Activated T-helper 1 cell treated with Interleukin-2 at 50 U/mL for 16 hours (primary cell): ENCODE data around the gene YTHDC2.
"Not testable (repeated sequence)": the region's sequence is repeated elsewhere in the genome, so short reads cannot be mapped to it uniquely, and the experiment has no call there.

ENCODE experiments used
- DNase-seq: peaks from one replicate; pipeline ENCODE4 v3.0.0-alpha.2; 2020; ENCODE audit warnings: low read depth

YTHDC2 gene

DNA sequence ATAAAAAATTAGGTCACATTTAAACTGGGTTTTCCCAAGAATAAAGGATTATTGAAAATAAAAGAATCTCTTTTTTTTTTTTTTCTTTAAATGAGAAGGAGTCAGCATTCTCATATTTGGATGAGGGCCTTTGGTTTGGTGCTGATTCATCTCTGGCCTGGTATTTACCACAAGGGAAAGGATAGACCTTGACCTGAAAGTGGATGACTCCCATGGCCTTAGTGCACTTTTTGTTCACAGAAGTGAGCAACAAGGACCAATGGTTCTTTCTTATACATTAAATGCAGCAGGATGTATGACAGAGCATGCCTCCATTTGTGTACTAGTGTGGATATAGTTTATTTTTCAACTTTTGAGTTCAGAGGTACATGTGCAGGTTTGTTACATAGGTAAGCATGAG is 6.9 kb downstream of the YTHDC2 start:
- no peak for DNase-seq

DNA sequence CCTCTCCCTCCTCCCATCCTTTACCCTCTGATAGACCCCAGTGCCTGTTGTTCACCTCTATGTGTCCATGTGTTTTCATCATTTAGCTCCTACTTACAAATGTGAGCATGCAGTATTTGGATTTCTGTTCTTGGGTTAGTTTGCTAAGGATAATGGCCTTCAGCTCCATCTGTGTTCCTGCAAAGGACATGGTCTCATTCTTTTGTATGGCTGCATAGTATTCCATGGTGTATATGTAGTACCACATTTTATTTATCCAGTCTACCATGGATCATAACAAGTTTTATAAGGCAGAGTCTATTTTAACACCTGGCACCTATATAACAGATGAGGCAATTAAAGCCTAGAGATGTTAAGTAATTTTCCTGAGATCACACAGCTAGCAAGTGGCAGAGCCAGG is 7.4 kb downstream of the YTHDC2 start:
- DNase-seq: no peak

DNA sequence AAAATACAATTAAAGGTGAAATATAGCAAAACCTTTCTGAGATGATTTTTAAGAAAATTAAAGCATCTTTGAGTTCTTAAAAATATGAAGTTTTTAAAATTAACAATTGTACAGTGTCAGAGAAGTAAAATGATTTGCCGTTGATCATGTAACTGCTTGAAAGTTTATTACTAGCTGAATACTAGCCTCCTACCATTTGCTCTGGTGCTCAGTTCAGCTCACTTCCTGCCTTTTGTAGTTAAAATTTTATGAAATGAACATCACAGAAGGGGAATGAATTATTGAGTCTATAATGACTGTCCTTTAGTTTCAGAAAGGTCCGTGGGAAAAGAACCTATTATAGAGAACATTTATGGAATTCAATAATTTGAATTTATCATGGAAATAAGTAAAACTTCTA is 9.7 kb downstream of the YTHDC2 start:
- no peak for DNase-seq

DNA sequence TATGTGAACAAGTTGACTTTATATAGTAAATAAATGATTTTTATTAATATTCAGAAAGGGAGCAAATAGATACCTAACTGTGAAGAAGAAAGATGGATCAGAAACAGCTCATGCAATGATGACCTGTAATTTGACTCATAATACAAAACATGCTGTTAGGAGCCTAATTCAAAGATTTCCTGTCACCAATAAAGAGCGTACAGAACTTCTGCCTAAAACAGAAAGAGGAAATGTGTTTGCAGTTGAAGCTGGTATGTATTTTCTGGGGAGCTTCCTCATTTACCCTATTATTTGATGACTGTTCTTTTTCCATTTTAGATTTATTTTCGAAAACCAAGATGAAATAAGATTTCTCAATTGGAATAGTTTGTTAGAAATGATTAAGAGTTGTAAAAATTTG is 11.4 kb downstream of the YTHDC2 start:
- no peak for DNase-seq

DNA sequence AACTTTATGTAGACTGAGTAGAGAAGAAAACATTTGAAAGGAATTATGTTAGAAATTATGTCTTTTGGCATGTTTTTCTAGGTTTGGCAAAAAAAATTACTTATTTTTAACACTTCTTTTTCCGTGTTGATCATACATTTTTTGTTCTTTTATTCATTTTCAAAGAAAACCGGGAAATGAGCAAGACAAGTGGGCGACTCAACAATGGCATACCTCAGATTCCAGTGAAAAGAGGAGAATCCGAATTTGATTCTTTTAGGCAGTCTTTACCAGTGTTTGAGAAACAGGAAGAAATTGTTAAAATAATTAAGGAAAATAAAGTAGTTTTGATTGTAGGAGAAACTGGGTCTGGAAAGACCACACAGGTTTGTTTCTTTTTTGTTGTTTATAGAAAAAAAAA is 12.9 kb downstream of the YTHDC2 start:
- DNase-seq: no peak

DNA sequence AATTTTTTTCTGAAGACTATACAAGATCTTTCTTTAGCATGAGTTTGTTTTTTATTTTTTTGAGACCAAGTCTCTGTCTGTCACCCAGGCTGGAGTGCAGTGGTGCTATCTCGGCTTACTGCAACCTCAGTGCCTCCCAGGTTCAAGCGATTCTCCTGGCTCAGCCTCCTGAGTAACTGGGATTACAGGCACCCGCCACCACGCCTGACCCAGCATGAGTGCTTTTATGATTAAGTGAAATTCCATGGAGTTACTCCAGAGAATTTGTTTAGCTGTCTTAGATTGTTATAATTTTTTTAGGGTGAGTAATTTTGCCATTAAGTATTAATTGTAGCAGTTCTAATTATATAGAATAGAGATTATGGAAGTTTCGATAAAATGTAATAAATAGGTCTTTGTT is 14.3 kb downstream of the YTHDC2 start:
- no peak for DNase-seq

DNA sequence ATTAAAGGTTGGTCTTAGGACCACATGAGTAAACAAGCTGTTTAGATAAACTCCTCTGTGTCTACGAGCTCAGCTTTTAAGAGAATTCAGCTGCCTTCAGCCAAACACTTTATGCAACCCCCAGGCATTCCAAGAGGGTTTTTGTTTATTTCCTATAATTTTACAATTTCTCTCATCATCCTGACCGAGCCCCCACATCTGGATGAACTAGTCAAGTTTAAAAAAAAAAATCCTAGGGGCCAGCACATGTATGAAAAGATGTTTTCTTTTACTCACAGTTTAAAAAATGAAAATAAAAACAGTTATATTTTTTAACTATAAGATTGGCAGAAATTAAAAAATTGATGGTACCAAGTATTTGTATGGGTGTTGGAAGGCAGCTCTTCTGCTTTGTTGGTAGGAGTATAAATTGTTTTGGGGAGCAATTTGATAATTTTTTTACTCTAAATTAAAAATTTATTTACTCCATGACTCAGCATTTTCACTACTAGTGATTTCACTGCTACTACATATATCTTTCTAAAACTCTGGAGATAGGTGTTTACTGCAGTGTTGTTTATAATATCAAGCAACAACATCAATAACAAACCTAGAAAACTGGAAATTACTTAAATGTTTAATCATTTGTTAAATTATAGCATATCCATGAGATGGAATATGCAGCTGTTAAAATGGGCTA is 18.1 kb downstream of the YTHDC2 start:
- no peak for DNase-seq

DNA sequence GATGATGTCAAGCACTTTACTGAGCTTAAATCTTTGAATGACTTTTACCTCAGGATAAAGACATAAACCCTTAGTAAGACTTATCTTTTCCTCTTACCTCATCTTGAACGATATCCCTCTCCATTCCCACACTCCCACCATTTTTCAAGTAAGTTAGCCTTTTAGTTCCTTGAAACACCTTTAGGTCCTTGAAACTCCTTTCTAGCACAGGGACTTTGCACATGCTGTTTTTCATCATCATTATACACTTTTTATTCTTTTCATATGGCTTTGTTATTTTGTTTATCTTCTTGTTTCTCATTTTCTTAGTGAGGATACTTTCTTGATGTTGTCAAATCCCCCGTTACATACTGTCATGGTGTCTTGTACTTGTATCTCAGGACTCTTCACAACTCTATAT is 24.8 kb downstream of the YTHDC2 start:
- no peak for DNase-seq

DNA sequence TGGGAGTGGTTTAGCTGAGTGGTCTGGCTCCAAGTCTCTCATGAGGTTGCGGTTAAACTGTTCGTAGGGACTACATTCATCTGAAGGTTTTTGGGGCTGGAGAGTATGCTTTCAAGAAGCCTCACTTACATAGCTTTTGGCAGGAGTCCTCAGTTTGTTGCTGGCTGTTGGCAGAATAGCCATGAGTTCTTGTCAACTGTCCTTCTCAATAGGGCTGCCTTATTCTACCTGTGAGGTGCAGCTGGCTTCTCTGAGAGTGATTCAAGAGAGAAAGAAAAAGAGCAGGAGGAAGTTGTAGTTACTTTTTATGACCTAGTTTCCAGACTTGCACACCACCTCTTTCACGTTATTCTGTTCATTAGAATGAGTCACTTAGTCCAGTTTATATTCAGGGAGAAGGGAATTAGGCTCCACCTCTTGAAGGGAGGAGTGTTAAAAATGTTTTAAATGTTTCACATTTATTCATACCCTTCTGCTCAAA is 33.2 kb downstream of the YTHDC2 start:
- DNase-seq: no peak

DNA sequence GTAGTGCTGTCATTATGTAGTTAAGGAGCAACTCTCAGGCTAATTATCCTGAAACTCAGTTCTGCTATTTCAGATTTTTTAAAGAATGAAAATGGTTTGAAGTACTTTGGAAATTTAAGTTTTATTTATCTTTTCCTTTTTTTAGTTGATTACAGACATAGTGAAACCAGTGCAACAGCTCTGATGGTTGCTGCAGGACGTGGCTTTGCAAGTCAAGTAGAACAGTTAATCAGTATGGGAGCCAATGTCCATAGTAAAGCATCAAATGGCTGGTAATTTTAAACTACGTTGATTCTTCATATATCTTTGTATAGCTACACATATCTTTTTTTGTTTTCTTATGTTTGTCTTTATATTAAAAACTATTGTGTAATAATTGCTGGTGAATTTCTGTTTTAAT is 34.9 kb downstream of the YTHDC2 start:
- no peak for DNase-seq

DNA sequence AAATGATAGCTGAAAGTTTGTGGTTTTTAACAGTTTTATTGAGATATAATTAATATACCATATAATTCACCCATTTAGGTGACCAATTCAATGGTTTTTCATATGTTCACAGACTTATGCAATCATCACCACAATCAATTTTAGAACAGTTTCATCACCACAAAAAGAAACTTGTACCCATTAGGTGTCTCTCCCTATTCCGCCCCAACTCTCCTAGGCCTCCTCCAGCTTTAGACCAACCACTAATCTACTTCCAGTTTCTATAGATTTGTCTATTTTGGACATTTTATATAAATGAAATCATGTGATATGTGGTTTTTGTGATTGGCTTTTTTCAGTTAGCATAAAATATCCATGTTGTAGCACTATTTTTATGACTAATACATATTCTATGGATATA is 38.6 kb downstream of the YTHDC2 start:
- DNase-seq: no peak

DNA sequence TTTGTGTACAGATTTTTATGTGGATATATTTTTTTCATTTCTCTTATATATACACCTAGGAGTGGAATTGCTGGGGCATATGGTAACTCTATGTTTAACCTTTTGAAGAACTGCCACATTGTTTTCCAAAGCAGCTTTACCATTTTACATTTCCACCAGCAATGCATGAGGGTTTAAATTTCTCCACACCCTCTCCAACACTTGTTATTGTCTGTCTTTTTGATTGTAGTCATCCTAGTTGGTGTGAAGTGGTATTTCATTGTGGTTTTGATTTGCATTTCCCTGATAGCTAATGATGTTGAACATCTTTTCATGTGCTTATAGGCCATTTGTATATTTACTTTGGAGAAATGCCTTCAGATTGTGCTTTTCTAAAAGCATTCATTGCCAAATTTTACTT is 39.1 kb downstream of the YTHDC2 start:
- no peak for DNase-seq

DNA sequence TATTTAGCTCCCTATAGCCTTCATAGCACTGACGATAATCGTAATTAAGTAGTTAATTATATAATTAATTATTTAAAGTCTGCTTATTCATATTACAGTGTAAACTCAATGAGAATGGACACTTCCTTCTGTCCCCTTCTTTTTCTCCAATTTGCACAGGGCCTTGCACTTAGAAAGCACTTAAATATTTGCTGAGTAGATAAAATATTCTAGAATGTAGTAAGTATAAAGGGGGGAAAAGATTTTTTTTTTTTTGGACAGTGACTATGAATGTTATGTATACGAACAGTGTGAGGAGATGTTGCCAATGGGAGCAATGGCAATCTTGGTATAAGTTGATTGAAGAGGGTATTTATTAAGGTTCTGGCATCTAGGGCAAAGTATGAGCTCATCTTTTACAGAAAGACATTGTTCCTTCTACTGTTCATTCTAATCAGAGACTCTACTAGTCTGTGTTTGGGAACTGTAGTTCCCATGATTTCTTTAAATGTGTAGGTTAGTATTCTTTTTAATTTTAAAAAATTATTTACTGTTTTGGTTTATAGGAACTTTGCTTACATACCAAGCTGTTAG is 49.4 kb downstream of the YTHDC2 start:
- DNase-seq: no peak

DNA sequence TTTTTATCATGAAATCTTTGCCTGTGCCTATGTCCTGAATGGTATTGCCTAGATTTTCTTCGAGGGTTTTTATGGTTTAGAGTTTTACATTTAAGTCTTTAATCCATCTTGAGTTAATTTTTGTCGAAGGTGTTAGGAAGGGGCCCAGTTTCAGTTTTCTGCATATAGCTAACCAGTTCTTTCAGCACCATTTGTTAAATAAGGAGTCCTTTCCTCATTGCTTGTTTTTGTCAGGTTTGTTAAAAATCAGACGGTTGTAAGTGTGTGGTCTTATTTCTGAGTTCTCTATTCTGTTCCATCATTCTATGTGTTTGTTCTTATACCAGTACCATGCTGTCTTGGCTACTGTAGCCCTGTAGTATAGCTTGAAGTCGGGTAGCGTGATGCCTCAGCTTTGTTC is 55.9 kb downstream of the YTHDC2 start:
- DNase-seq: no peak

DNA sequence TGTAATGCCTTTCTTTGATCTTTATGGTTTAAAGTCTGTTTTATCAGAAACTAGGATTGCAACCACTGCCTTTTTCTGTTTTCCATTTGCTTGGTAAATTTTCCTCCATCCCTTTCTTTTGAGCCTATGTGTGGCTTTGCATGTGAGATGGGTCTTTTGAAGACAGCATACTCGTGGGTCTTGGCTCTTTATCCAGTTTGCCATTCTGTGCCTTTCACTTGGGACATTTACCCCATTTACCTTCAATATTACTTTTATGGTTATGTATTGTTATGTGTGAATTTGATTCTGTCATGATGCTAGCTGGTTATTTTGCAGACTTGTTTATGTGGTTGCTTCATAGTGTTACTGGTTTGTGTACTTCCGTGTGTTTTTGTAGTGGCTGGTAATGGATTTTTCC is 59.2 kb downstream of the YTHDC2 start:
- DNase-seq: no peak

DNA sequence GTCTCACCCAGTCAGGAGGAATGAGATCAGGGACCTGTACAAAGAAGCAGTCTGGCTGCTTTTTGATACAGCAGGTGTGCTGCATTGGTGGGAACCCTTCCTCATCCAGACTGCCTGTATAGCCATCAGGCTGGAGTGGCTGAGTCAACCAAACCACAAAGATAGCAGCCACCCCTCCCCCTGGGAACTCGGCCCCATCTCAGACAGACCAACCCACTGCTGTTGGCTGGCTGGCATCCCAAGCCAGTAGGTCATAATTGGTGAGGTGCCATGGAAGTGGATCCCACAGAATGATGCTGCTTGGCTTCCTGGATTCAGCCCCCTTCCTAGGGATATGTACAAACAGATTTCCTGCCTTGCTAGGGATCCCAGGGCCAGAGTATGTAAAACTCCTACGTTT is 60.9 kb downstream of the YTHDC2 start:
- DNase-seq: no peak

DNA sequence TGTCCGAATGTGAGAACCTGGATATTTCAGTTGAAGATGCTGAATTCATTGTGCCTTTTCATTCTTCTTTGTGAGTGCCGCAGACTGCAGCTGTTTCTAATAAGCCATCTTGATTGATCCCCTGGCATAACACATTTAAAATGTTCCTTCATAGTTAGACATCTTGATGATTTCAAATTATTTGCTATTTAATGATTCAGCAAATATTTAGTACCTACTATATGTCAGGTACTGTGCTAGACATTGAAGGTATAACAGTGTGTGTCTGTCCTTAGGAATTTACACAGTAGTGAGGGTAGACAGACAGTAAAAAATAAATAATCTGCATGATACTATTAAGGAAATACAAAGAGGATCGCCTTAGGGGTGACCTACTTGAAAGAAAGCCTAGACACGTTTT is 61.6 kb downstream of the YTHDC2 start:
- DNase-seq: no peak

DNA sequence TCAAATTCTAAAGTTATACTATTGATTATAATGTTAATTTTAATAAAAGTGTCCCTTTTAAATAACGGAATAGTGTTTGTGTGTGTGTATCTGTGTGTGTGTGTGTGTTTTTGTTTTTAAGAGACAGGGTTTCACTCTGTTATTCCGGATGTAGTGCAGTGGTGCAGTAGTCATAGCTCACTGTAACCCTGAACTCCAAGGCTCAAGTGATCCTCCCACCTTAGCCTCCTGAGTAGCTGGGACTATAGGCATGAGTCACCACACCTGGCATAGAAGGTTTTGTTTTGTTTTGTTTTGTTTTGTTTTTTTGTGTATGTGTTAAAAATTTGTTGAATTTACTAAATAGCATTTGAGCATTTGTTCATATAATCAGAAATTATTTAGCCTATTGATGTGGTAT is 64.6 kb downstream of the YTHDC2 start:
- no peak for DNase-seq

DNA sequence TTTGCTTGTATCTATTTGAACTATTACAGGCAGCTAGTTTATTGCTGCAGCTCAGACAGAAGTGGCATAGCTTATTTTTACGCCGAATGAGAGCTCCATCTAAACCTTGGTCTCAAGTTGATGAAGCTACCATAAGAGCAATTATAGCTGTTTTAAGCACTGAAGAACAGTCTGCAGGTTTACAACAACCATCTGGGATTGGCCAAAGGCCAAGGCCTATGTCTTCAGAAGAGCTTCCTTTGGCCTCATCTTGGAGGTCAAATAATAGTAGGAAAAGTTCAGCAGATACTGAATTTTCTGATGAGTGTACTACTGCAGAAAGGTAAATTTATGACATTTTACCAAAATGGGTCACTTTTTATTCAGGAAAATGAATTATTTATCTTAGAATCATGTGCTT is 67.9 kb downstream of the YTHDC2 start:
- no peak for DNase-seq

DNA sequence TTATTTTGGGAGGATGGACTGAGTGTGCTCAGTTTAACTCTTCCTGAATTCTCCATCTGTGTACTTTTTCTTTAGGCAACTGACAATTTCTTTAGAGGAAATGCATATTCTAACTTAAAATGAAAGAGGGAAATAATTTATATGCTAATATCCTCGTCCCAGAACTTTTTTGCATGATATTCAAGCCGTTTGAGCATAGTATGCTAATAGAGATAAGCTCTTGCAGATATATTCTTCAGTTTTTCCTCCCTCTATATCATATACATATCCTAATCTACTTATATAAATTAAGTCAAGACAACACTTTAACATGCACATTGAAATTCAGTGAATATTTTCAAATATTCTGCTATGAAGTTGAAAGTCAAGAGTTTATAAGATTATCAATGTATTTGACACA is 84.7 kb downstream of the YTHDC2 start:
- DNase-seq: no peak

DNA sequence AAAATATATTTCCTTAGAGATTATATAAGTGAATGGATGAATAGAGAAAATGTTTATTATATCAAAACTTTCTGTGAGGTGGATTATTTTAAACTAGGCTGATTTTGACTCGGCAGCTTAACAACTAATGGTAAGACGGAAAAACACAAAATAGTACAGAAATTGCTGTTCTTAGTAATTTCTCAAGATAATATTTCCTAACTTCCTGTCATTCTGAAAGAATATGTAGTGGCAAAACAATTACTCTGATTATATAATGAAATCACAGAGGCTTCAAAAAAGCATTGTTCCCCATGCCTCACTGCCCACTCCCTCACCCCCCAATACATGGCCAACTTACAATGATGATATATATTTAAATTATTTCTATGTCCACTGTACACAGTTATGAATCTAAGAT is 85.4 kb downstream of the YTHDC2 start:
- no peak for DNase-seq

DNA sequence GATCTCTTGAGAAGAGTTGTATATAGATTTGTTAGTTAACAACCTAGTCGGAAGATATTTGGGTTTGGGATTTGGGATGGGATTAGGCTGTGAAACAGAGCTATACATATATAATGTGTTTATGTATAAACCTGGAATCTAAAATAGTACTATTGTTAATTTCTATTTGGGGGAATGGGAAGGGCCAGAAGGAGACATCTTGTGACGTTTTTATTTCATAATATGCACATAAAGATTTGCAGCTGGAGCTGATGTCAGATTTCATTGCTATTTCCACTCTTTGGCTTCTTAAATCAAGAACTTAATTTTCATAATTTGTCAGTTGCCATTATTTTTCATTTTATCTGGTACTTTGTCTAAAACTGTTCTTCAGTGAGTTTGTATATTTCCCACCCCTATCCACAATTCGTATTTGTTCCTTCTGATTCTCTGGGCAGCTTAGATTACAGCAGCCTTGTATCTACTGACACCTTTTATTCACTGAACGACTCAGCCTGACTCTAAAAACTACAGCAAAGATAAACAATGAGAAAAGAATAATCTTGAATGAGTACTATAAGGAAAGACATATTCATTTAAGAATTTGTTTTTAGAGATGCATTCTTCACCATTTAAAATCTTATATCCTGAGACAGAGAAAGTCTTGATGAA is 86.9 kb downstream of the YTHDC2 start:
- no peak for DNase-seq

DNA sequence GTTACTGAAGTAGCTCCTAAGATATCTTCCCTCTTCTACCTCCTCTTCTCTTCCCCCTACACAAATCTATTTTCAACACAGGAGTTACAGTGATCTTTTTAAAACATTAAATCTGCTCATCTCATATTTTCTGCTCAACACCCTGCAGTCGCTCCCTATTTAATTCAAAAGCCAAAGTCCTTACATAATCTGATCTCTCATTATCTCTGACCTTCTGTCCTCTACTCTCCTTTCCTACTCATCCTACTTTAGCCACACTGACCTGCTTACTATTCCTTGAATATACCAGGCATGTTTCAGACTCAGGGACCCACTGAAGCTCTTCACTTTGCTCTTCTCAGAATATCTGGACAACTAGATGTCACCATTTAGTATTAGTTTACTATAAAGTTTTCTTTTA is 87.9 kb downstream of the YTHDC2 start:
- no peak for DNase-seq

DNA sequence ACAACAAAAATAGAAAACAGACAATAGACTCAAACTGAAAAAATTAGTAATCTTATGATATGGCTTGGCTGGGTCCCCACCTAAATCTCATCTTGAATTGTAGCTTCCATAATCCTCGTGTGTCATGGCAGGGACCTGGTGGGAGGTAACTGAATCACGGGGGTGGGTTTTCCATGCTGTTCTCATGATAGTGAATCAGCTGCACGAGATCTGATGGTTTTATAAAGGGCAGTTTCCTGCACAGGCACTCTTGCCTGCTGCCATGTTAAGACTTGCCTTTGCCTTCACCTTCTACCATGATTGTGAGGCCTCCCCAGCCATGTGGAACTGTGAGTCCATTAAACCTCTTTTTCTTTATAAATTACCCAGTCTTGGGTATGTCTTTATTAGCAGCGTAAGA is 89.8 kb downstream of the YTHDC2 start:
- not testable (repeated sequence) for DNase-seq
